Uterus (tissue), 2 donors: ENCODE results near the gene ANKRD65.

Experiments used
- CTCF ChIP-seq, 4 experiments: fragments of 200-600 bp in 2 of 4; fragments of 450-650 bp in 2 of 4; sonication (generic) in 2 of 4; IDR thresholded peaks; one replicate each; pipeline ENCODE4 v1.5.1; 2016 to 2019; ENCODE audit warnings: antibody characterized with exemption in 4 of 4, mild to moderate bottlenecking in 2 of 4, moderate library complexity in 1 of 4
- POLR2A ChIP-seq, 2 donors: fragments of 450-650 bp; IDR thresholded peaks; one replicate each; pipeline ENCODE4 v1.6.1; 2016; ENCODE audit warnings: antibody characterized with exemption in 2 of 2, mild to moderate bottlenecking in 1 of 2, moderate library complexity in 1 of 2

GRCh38 chr1:1420654-1421141 is 378 bp downstream of the ANKRD65 start:
- TF ChIP-seq POLR2A (IDR thresholded peaks at IDR 0.05) (no peak), CTCF (IDR thresholded peaks at IDR 0.05) (no peak)
